Anterior cingulate cortex (tissue), 58 donors: Measurements from ENCODE around the gene UGT1A8.
"Not testable (repeated sequence)": the region's sequence is repeated elsewhere in the genome, so short reads cannot be mapped to it uniquely, and the experiment has no call there.

Source experiments
- DNase-seq, 58 donors: peaks; one replicate each; lab custom pipeline; 2025; lab: John Stamatoyannopoulos, UW

UGT1A8 gene

GRCh38 chr2:233638836-233639235 is 21.4 kb downstream of the UGT1A8 start:
- no peak for DNase-seq

- DNase-seq = no peak
Observed at GRCh38 chr2:233639860-233640259, 22.4 kb downstream of the UGT1A8 start.

GRCh38 chr2:233643128-233643527 is 25.7 kb downstream of the UGT1A8 start:
- DNase-seq = no peak

- not testable (repeated sequence) for DNase-seq
Observed at GRCh38 chr2:233646033-233646432, 28.6 kb downstream of the UGT1A8 start.

GRCh38 chr2:233650981-233651380 is 33.5 kb downstream of the UGT1A8 start:
- no peak for DNase-seq

- no peak for DNase-seq
Observed at GRCh38 chr2:233651430-233651829, 34.0 kb downstream of the UGT1A8 start.

GRCh38 chr2:233654501-233654900 is 37.1 kb downstream of the UGT1A8 start:
- DNase-seq = no peak

GRCh38 chr2:233655043-233655442 is 37.6 kb downstream of the UGT1A8 start:
- DNase-seq = no peak

GRCh38 chr2:233655943-233656342 is 38.5 kb downstream of the UGT1A8 start:
- DNase-seq = not testable (repeated sequence)

GRCh38 chr2:233656443-233656842 is 39.0 kb downstream of the UGT1A8 start:
- no peak for DNase-seq

- no peak for DNase-seq
Observed at GRCh38 chr2:233658610-233659009, 41.2 kb downstream of the UGT1A8 start.

GRCh38 chr2:233663911-233664310 is 46.5 kb downstream of the UGT1A8 start:
- no peak for DNase-seq

GRCh38 chr2:233668605-233669260 is 51.3 kb downstream of the UGT1A8 start:
- DNase-seq = no peak

GRCh38 chr2:233671290-233672161 is 54.1 kb downstream of the UGT1A8 start, which contains the start of gene UGT1A9:
Gene UGT1A9, plus strand, starts transcription at chr2:233671898. Its CDS starts 37 bp downstream, at chr2:233671935.
- DNase-seq = no peak

- no peak for DNase-seq
Observed at GRCh38 chr2:233672886-233673285, 55.5 kb downstream of the UGT1A8 start.

- no peak for DNase-seq
Observed at GRCh38 chr2:233673896-233674295, 56.5 kb downstream of the UGT1A8 start.

- DNase-seq = no peak
Observed at GRCh38 chr2:233674314-233674713, 56.9 kb downstream of the UGT1A8 start.

GRCh38 chr2:233674995-233675394 is 57.6 kb downstream of the UGT1A8 start:
- DNase-seq = no peak

GRCh38 chr2:233676046-233676445 is 58.6 kb downstream of the UGT1A8 start:
- no peak for DNase-seq

GRCh38 chr2:233679196-233679595 is 61.8 kb downstream of the UGT1A8 start:
- DNase-seq = no peak

GRCh38 chr2:233680361-233681045 is 63.1 kb downstream of the UGT1A8 start:
- no peak for DNase-seq
